GM04503 (cell line): ENCODE data around the gene EFL1.

Experiments used
- DNase-seq: peaks from one replicate; pipeline ENCODE4 v3.0.0-alpha.2; 2012; ENCODE audit warnings: low read depth

Gene EFL1

GRCh38 chr15:82159922-82160321 is 102.6 kb downstream of the EFL1 start:
- DNase-seq: peak; percentile 100

- DNase-seq: no peak
These were observed 103.7 kb downstream of the EFL1 start for GRCh38 chr15:82158811-82159210.

DNA sequence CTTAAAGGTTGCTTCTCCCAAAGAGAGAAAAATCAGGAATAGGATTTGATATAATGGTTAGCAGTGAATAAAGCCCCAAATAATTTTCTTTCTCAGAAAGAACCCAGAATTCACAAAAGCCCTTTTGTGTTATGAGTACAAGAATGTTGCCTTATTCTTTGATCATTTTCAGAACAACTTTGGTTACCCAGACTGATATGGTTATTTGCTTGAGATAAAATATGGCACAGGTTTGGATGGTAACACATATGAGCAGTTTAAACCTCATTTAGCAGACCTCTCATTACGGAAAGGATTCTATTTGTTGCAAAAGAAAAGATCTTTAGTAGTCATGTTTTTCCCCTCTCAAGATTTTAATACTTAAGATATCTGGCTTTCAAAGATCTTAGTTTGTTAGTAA is 111.9 kb downstream of the EFL1 start:
- DNase-seq: no peak

GRCh38 chr15:82146990-82147461 is 115.5 kb downstream of the EFL1 start:
- peak; percentile 61 for DNase-seq

- DNase-seq: no peak
These were observed 116.0 kb downstream of the EFL1 start for GRCh38 chr15:82146576-82146975.

GRCh38 chr15:82143390-82144385 is 118.8 kb downstream of the EFL1 start:
- DNase-seq: no peak

DNA sequence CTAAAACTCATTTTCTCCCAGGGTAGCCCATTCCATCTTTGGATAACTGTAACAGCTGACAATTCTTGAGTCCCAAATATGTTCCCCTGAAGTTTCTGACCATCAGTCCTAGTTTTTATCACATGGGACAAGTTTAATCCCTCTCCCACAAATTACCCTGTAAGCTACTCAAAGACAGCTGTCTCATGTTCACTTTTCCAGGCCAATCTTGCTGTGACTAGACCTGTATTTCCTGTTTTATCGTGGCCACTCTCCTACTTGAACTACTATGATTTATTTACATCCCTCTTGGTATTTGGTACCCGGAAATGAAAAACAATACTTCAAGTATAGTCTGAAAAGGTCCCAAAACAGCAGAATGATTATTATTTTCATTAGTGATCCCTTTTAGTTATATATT is 121.6 kb downstream of the EFL1 start:
- DNase-seq: no peak

GRCh38 chr15:82139823-82140268 is 122.7 kb downstream of the EFL1 start:
- DNase-seq: no peak

GRCh38 chr15:82138306-82138705 is 124.2 kb downstream of the EFL1 start:
- DNase-seq: no peak

DNA sequence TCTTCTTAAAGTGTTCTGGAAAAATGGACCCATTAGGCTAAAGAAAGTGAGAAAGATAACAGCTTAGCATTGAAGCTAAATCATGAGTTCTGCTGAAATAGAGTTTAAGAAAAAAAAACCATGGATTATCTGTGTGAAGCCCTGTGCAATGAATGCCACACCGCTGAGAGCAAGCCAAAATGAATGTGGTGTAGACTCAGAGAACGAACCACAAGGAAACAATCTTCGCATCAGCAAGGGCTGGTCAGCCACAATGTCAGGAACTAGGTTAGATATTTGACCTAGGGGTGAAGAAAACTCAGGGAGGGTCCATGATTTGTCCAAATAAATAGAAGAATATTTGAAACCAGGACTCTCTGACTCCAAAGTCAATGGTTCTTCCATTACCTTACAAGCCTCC is 125.3 kb downstream of the EFL1 start:
- DNase-seq: no peak

DNA sequence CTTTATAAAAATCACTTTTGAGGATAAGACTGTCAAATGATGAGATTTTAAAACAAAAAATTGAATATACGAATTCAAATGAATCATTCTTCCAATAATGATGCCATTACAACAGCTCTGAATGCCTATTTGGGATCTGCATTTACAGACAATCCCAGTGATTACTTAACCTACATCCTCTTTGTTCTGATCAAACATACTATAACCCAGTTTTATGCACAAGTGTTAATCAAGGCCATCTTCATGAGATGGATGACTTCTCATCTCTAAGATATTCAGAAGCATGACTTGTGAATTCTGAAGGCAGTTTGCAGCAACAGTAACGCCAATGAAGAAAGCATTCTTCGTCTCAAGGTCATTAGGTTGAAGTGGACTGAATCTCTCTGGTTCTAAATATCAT is 126.4 kb downstream of the EFL1 start:
- no peak for DNase-seq

- no peak for DNase-seq
These were observed 126.9 kb downstream of the EFL1 start for GRCh38 chr15:82135638-82136037.

DNA sequence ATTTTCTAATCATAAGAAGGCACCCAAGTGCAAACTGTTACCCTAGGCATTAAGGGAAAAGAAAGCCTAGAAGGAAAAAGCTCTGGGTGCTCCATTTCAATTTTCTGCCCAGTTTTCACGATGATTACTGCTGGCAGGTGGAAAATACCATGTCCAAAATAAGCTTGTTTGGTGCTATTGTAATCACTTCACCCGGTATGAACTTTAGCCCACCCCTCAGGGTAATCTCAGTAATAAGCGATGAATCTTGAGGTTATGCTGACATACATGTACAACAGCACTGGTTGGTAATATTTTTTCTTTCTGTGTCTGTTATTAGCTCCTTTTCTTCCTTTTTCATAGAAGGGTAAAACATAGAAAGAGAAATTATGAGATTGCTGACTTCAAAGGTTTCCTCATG is 128.1 kb downstream of the EFL1 start:
- DNase-seq: no peak

DNA sequence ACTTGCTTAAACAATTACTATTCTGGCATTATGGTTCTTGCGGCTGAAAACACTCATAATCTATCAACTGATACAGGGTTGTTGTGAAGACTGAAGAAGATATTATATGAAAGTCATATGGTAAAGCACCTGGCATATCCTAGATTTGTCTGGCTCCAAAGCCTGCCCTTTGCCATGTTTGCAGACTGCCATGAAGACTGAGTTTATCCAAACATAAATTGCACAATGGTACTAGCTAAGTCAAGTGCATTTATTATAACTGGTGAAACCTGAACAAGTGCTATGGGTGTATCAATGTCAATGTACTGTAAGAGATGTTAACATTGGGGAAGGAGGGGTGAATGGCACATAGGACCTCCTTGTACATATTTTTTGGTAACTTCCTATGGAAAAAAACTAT is 129.3 kb downstream of the EFL1 start:
- DNase-seq: no peak

GRCh38 chr15:82132742-82133141 is 129.8 kb downstream of the EFL1 start:
- peak; percentile 90 for DNase-seq

- no peak for DNase-seq
These were observed 130.4 kb downstream of the EFL1 start for GRCh38 chr15:82132096-82132495.

- no peak for DNase-seq
These were observed 132.3 kb downstream of the EFL1 start for GRCh38 chr15:82130248-82130647.

GRCh38 chr15:82129761-82130160 is 132.8 kb downstream of the EFL1 start:
- DNase-seq: peak; percentile 90

DNA sequence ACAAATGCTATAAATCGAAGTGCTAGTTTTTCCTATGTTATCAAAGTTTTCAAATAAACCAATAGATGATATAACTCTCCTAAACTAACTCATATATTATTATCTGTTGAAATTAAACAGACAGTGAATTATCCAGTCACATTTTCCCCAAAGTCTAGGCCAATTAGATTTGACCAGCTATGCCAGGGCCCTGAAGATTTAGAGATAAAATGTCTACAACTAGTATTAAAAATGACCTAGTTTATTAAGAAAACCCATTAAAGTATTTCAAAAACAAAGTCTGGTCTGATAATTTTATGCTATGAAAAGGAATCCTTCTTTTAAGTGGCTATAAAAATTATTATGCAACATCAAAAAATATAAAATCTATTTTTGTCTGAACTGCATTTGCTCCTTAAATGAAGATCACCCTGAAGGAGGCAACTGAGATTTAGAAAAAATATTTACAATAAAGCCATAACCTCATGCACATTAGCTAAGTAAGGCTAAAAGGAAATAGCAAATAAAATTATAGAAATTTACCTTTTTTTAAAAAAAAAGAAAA is 133.3 kb downstream of the EFL1 start:
- DNase-seq: no peak

GRCh38 chr15:82128401-82129148 is 134.0 kb downstream of the EFL1 start:
- DNase-seq: no peak

DNA sequence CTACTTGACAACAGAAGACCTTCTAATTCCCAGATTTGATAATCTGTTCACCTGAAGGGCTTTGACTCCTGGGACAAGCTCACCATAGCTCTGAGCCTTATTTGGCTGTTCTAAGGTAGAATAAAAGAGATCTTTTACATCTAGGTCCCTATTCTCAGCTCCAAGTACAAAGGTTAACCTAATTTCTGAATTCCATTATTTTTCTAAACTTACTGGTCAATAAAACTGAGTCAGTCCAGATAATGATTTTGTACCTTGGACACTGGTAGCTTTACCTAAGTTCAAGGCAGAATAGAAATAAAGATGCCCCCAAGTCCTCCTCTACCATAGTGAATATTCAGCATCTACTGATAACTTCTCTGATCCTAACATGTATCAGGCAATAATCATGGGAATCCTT is 135.0 kb downstream of the EFL1 start:
- no peak for DNase-seq

DNA sequence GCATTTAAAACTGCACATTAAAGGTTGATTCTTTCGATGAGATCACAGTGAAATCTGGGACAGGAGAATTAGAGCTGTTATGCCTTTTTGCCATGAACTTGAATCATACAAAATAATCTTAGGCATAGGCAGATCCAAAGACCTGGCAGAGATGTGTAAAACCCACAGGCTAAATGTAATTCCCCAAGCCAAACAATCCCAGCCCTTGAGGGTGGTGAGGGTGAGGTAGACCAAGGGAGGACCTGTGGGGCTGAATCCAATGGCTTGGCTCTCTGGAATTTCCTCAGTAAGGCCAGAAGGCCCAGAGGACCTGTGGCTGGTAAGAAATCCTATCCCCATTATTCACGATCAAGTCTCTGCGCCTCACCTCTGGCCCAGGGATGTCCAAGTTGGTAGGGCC is 136.2 kb downstream of the EFL1 start:
- no peak for DNase-seq
